PFSK-1 (cell line): Measurements from ENCODE around the gene TMEM143.

Source experiments
- FOXP2 ChIP-seq: optimal IDR thresholded peaks from 2 replicates; pipeline ENCODE3; 2011; ENCODE audit warnings: borderline replicate concordance, control low read depth, inconsistent platforms; ENCODE audit not compliant: insufficient read depth; ENCODE audit errors: extremely low read length, extremely low read depth
- POLR2AphosphoS5 ChIP-seq: IDR thresholded peaks from 2 replicates; pipeline ENCODE4 v1.6.1; 2012; ENCODE audit warnings: low read depth, mild to moderate bottlenecking, control low read depth, low read length, moderate library complexity
- REST ChIP-seq, 2 experiments: IDR thresholded peaks; 2 replicates each; pipeline versions ENCODE4 v1.6.1 to v1.8.0; 2011 to 2012; ENCODE audit warnings: low read depth in 2 of 2, low read length in 2 of 2, control low read depth in 1 of 2, inconsistent platforms in 1 of 2, mild to moderate bottlenecking in 1 of 2, moderate library complexity in 1 of 2; ENCODE audit not compliant: insufficient read depth in 1 of 2
- SIN3A ChIP-seq: IDR thresholded peaks from 2 replicates; pipeline ENCODE4 v1.6.1; 2012; ENCODE audit warnings: mild to moderate bottlenecking, low read length, moderate library complexity, borderline replicate concordance; ENCODE audit not compliant: insufficient read depth
- TAF1 ChIP-seq: IDR thresholded peaks from 2 replicates; pipeline ENCODE4 v1.6.1; 2012; ENCODE audit warnings: low read length, control low read depth, borderline replicate concordance; ENCODE audit not compliant: insufficient read depth

GRCh38 chr19:48295458-48295857, 68.3 kb downstream of the TMEM143 start:
- TF ChIP-seq POLR2AphosphoS5 (no peak), TAF1 (no peak), REST (IDR thresholded peaks at IDR 0.05; ENCODE audit: insufficient read depth in 1 of 2, low read depth in 2 of 2, low read length in 2 of 2) (no peak), SIN3A (no peak), FOXP2 (no peak)
